DOHH2 (cell line): Measurements from ENCODE around the gene P2RX3.

ENCODE experiments used
- H3F3A ChIP-seq: fragments of 200-600 bp; sonication (generic), shearing (Covaris generic); 2 replicates; pipeline ENCODE4 v1.6.0; 2016; ENCODE audit warnings: antibody characterized with exemption, mild to moderate bottlenecking; ENCODE audit not compliant: control insufficient read depth, insufficient read depth
- H3K27ac ChIP-seq: fragments of 200-600 bp; sonication (generic); 2 replicates; pipeline ENCODE4 v1.5.1; 2014; ENCODE audit warnings: low read depth, mild to moderate bottlenecking, low read length, moderate library complexity
- H3K27me3 ChIP-seq: fragments of 200-600 bp; sonication (generic); 2 replicates; pipeline ENCODE4 v1.6.1; 2014; ENCODE audit warnings: mild to moderate bottlenecking, low read length, mixed read lengths; ENCODE audit not compliant: control insufficient read depth
- H3K36me3 ChIP-seq: fragments of 200-600 bp; sonication (generic); 2 replicates; pipeline ENCODE4 v1.6.1; 2014; ENCODE audit warnings: mild to moderate bottlenecking, low read length, moderate library complexity, mixed read lengths; ENCODE audit not compliant: control insufficient read depth
- H3K4me1 ChIP-seq: fragments of 200-600 bp; sonication (generic); 2 replicates; pipeline ENCODE4 v1.6.1; 2014; ENCODE audit warnings: mild to moderate bottlenecking, low read length, mixed read lengths; ENCODE audit not compliant: control insufficient read depth
- H3K4me2 ChIP-seq: fragments of 200-600 bp; sonication (generic); 2 replicates; pipeline ENCODE4 v1.6.0; 2014; ENCODE audit warnings: mild to moderate bottlenecking, low read length, moderate library complexity
- H3K4me3 ChIP-seq: fragments of 200-600 bp; sonication (generic); 2 replicates; pipeline ENCODE4 v1.5.1; 2014; ENCODE audit warnings: mild to moderate bottlenecking, low read length, mixed read lengths
- H3K79me2 ChIP-seq: fragments of 200-600 bp; sonication (generic); 2 replicates; pipeline ENCODE4 v1.6.1; 2014; ENCODE audit warnings: mild to moderate bottlenecking, low read length, mixed read lengths; ENCODE audit not compliant: control insufficient read depth
- H3K9me2 ChIP-seq: fragments of 200-600 bp; sonication (generic); replicated peaks from 2 replicates; pipeline ENCODE4 v1.6.1; 2014; ENCODE audit warnings: mild to moderate bottlenecking, low read length, mixed read lengths; ENCODE audit not compliant: control insufficient read depth
- H3K9me3 ChIP-seq: fragments of 200-600 bp; sonication (generic); 2 replicates; pipeline ENCODE4 v1.6.1; 2014; ENCODE audit warnings: antibody characterized with exemption, low read length, mixed read lengths; ENCODE audit not compliant: control insufficient read depth, insufficient read depth
- H4K20me1 ChIP-seq: fragments of 200-600 bp; sonication (generic); 2 replicates; pipeline ENCODE4 v1.6.0; 2014; ENCODE audit warnings: low read depth, mild to moderate bottlenecking, antibody characterized with exemption, low read length, moderate library complexity; ENCODE audit not compliant: control insufficient read depth, insufficient read depth
- EZH2phosphoT487 ChIP-seq: fragments of 200-600 bp; sonication (generic); IDR thresholded peaks from 2 replicates; pipeline ENCODE4 v1.6.1; 2017; ENCODE audit warnings: borderline replicate concordance, mild to moderate bottlenecking, antibody characterized with exemption, low read length, moderate library complexity, mixed read lengths
- TF ChIP-seq, protein P1 (sequence below): fragments of 200-600 bp; sonication (generic); IDR thresholded peaks from one replicate; pipeline ENCODE4 v1.5.1; 2014; ENCODE audit warnings: antibody characterized with exemption, mild to moderate bottlenecking, low read depth, low read length; ENCODE audit not compliant: poor library complexity, severe bottlenecking

P2RX3 gene

DNA sequence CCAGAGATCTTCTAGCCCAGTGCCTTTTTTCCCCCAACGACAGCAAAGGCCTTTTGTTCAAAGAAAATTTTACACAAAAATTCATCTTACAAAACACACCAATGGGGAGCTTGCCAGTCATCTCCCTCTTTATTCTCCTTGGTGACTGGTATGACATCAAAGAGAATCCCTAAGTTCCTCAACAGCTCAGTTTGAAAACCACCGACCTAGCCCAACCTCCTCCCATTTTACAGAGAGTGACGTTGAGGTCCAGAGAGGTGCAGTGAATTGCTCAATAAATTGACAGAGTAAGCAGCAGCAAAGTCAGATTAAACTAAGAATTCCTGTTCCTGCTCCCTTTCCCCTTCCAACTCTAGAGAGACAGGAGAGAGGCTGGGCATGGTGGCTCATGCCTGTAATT lies 81.0 kb downstream of the P2RX3 start:
- Histone ChIP-seq H3K9me3 (no peaks in the 10 kb centered on the region), H3F3A (0 out of 2 replicates have a peak, but pooled peaks cover 2% of the 10 kb centered on the region), H3K79me2 (peaks cover 74% of the 10 kb centered on the region), H3K4me2 (no peak overlapping the region), H3K27ac (no peak overlapping the region), H3K4me1 (peaks cover 24% of the 10 kb centered on the region), H3K4me3 (no peak overlapping the region), H4K20me1 (peaks cover 8% of the 10 kb centered on the region), H3K9me2 (no peaks in the 10 kb centered on the region), H3K27me3 (no peaks in the 10 kb centered on the region), H3K36me3 (peaks cover 99% of the 10 kb centered on the region)
- no peak for TF ChIP-seq EZH2phosphoT487
- TF ChIP-seq, protein P1, sequence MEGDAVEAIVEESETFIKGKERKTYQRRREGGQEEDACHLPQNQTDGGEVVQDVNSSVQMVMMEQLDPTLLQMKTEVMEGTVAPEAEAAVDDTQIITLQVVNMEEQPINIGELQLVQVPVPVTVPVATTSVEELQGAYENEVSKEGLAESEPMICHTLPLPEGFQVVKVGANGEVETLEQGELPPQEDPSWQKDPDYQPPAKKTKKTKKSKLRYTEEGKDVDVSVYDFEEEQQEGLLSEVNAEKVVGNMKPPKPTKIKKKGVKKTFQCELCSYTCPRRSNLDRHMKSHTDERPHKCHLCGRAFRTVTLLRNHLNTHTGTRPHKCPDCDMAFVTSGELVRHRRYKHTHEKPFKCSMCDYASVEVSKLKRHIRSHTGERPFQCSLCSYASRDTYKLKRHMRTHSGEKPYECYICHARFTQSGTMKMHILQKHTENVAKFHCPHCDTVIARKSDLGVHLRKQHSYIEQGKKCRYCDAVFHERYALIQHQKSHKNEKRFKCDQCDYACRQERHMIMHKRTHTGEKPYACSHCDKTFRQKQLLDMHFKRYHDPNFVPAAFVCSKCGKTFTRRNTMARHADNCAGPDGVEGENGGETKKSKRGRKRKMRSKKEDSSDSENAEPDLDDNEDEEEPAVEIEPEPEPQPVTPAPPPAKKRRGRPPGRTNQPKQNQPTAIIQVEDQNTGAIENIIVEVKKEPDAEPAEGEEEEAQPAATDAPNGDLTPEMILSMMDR, result no peak

DNA sequence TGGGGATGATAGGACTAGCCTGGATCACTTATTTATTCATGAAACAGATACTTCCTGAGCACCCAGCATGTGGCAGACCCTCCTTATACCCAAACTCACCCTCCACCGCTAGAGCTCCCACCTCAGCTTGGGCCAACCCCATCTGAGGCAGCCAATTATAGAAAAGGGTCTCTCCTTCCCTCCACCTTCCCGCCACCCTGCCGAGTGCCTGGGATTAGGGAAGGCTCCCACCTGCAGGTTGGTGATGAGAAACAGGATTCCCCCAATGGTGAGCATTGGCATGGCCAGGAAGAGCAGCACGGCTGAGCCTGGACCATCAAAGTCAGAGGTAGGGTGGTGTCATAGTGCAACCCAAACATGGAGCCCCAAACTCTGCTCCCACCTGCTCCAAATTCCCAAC lies 82.9 kb downstream of the P2RX3 start:
- peaks cover 12% of the 10 kb centered on the region for H4K20me1 ChIP-seq

DNA sequence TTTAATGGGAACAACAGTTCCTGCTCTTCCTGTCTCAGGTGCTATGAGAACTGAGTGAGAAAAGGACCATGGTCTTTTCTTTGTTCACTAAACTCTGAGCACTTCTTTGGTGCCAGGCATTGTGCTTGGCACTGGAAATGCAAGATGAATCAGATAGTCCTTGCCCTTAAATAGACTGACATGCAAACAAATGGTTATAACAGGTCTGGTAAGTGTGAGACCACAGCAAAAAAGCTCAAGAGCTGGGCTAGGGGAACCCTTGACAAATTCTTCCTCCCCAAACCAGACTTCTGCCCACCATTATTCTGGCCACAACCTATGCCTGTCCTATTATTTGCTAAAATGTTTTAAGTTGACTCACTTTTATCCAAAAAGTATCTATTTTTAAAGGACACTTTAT lies 83.7 kb downstream of the P2RX3 start:
- no peaks in the 10 kb centered on the region for H3K9me3 ChIP-seq
- H3F3A ChIP-seq, result 0 out of 2 replicates have a peak, but pooled peaks cover 2% of the 10 kb centered on the region
- H4K20me1 ChIP-seq, result peaks cover 12% of the 10 kb centered on the region
- peaks cover 43% of the 10 kb centered on the region for H3K4me1 ChIP-seq
- H3K4me3 ChIP-seq, result no peak overlapping the region
- H3K79me2 ChIP-seq, result peaks cover 94% of the 10 kb centered on the region
- TF ChIP-seq, protein P1, result no peak
- no peak for TF ChIP-seq EZH2phosphoT487
- no peak overlapping the region for H3K27ac ChIP-seq
- H3K4me2 ChIP-seq, result no peak overlapping the region
- H3K9me2 ChIP-seq, result no peaks in the 10 kb centered on the region
- no peaks in the 10 kb centered on the region for H3K27me3 ChIP-seq
- H3K36me3 ChIP-seq, result peaks cover 99% of the 10 kb centered on the region

More for the DNA sequence above, 82.9 kb downstream of the P2RX3 start:
- H3K9me3 ChIP-seq, result no peaks in the 10 kb centered on the region
- TF ChIP-seq, protein P1, result no peak
- peaks cover 42% of the 10 kb centered on the region for H3K4me1 ChIP-seq
- 0 out of 2 replicates have a peak, but pooled peaks cover 2% of the 10 kb centered on the region for H3F3A ChIP-seq
- peaks cover 89% of the 10 kb centered on the region for H3K79me2 ChIP-seq
- no peak overlapping the region for H3K27ac ChIP-seq
- no peak overlapping the region; the same call in 1 of the 2 replicates for H3K4me2 ChIP-seq
- peaks cover 99% of the 10 kb centered on the region for H3K36me3 ChIP-seq
- H3K27me3 ChIP-seq, result no peaks in the 10 kb centered on the region
- H3K4me3 ChIP-seq, result no peak overlapping the region
- no peaks in the 10 kb centered on the region for H3K9me2 ChIP-seq
